ENCODE data around the gene ZNFX1.
"Not testable (repeated sequence)": the region's sequence is repeated elsewhere in the genome, so short reads cannot be mapped to it uniquely, and the experiment has no call there.

ZNFX1 gene

GRCh38 chr20:49247169-49247723, 30.6 kb downstream of the ZNFX1 start:
- no peak for DNase-seq

DNA sequence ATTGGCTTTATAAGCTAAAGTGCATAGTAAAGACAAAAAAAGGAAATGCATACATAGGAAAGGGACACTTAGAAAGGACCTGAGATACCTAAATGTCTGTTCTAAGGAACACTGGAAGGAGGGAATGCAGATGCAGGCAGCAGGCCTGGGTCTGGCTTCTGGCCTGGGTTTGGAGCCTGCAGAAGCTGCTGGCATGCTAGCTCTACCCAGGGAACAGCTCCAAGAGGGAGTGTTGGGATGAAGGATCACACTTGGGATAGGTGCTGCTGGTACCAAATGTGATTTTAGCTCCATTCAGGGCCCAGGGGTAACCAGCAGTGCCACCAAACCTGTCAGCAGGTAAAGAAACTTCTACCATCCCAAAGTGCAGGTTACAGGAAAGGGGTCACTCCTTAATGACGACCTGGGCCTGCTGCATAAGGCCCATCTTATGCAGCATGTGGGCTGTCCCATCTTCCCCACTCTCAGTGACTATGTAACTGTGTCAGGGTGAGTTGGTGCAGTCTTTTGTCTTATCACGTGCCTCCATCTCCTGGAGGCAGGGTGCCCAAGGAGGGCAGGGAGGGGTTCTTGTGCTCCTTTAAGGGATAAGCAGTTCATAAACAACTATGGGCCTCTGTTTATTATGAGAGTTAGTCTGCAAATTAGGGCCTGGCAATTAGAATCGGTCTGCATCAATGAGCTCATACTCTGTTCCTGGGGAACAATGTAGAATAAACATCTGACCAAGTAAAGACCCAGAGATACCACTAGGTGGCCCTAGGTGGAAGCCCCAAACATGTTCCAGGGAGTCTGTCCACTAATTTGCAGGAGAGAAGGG, 31.7 kb downstream of the ZNFX1 start:
- peak; percentile 57 for DNase-seq

DNA sequence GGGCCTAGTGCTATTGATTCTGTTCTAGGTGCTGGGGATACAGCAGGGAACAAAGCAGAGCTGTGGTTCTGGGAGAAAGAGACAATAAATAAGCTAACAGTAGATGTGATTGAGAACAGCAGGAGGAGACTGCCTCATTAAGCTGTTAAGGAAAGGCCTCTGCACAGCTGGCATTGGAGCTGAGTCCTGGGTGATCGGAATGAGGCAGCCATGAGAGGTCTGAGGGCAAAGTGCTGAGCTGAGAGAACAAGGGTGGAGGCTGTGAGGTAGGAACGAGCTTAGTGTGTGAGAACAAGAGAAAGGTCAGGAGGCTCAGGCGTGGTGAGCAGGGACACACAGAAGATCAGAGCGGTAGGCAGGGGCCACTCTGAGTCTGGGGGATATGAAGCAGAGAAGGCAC, 40.3 kb downstream of the ZNFX1 start:
- peak; percentile 32 for DNase-seq

DNA sequence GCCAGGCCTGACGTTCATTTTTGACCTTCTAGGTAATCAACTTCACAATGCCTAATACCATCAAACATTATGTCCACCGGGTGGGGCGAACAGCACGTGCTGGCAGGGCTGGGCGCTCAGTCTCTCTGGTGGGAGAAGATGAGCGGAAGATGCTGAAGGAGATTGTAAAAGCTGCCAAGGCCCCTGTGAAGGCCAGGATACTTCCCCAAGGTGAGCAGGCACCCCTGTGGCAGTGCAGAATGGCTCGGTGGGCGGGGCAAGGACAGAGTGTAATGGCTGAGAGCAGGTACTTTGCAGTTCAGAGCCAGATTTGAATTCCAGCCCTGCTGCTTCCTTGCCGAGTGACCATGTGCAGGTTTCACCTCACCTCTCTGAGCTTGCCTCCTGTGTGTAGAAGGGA, 41.6 kb downstream of the ZNFX1 start:
- DNase-seq: no peak

DNA sequence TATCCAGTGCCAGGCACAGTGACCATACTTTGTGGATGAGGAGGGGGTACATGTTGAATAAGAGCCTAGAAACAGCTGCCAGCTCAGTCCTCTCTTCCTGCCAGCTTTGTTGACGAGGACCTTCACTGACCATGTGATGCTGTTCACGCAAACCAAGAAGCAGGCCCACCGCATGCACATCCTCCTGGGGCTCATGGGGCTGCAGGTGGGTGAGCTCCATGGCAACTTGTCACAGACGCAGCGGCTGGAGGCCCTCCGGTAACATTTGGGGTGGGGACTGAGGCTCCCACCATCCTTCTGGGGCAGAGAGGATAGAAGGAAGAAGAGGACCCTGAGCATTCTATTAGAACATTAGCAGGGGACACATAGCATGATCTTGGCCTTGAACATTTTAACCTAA, 43.0 kb downstream of the ZNFX1 start:
- no peak for DNase-seq

GRCh38 chr20:49233226-49233625, 44.6 kb downstream of the ZNFX1 start:
- no peak for DNase-seq

GRCh38 chr20:49231471-49231870, 46.4 kb downstream of the ZNFX1 start:
- DNase-seq: no peak

GRCh38 chr20:49230561-49231133, 47.2 kb downstream of the ZNFX1 start:
- DNase-seq: peak; percentile 34

DNA sequence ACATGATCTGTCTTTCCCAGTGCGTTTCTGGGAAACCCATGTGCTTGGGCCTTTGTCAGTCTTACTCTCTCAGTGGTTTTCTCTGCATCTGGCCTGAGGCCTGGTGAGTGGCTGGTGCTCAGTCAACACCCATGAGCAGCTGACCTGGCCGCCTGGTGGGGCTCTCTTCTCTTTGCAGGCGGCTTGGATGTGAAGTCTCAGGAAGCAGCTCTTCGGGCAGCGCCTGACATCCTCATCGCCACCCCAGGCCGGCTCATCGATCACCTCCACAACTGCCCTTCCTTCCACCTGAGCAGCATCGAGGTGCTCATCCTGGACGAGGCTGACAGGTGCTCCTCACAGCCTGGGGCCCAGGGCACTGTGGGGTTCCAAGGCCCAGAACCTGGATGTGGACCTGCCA, 47.8 kb downstream of the ZNFX1 start:
- DNase-seq: no peak

DNA sequence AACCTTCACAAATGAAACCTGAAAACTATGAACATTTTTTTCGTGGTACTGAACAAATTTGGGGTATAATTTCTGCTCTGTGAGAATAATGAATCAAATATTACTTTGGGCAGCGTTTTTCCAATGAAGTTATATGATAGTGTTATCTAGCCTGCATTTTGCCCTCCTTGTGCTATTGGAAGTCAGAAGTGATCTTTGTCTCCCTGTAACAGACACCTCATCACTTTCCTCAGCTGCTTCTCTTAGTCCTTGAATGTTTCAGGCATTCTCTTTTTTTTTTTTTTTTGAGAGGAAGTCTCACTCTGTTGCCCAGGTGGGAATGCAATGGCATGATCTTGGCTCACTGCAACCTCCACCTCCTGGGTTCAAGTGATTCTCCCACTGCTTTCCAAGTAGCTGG, 48.5 kb downstream of the ZNFX1 start:
- DNase-seq: no peak

DNA sequence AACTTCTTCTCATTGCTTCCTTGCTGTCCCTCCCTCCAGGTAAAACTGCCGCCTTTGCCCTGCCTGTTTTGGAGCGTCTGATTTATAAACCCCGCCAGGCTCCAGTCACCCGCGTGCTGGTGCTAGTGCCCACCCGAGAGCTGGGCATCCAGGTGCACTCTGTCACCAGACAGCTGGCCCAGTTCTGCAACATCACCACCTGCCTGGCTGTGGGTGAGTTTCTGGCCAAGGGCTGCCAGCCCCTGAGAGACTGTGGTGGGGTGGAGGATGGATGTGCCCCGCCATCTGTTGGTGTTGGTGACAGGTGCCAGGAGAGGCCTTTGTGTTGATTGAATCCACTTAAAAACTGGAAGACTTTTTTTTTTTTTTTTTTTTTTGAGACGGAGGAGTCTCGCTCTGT, 49.2 kb downstream of the ZNFX1 start:
- DNase-seq: peak; percentile 70

DNA sequence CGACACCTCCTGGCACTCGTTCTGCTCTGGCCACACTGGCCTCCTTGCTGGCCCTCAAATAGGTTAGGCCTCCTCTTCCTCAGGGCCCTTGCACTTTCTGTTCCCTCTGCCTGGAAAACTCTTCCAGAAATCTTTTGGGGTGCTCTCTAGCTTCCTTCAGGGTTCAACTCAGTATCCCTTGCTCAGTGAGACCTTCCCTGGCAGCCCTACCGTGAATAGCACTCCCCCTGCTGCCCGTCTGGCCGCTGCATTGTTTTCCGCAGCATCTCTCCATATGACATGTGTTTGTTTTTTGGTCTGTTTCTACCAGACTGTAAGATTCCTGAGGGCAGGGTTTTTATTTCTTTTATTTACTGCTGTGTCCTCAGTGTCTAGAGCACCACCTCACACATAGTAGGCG, 52.0 kb downstream of the ZNFX1 start:
- DNase-seq: no peak

DNA sequence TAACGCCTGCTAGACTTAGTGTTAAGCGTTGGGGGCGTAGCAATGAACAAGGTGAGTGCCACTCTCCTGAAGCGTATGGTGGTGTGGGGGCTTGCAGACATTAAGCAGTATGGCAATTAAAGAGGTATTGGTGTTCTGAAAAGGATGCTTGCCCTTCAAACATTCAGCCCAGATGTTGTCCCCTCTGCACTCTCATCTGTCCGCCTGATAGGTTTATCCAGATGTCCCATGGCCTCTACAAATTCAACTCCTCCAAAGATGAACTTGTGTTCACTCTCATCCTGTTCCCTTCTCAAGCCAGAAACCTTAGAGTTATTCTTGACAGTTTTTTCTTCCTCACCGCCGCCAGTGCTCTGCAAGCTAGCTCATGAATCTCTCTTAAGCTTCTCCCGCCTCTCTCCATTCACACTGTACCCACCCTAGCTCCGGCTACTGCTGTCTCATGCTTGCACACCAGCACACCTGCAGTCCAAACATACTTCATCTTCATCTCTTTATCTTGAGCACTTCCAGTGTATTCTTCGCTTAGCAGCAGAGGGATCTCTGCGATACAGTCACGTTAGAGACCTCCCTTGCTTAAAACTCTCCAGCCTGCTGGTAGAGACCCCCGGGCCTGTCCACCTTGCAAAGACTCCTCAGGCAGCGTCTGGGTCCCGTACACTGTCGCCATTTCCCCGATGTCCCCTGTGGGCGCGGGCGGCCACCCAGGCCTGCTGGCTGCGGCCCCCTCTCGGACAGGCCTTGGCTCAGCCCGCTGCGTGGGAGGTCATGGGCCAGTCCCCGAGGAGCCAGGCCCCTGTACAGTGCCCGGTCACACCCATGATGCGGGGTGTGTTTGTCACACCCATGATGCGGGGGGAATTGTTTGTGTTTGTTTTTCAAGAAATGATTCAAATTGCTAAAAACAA, 57.7 kb downstream of the ZNFX1 start:
- DNase-seq: no peak

DNA sequence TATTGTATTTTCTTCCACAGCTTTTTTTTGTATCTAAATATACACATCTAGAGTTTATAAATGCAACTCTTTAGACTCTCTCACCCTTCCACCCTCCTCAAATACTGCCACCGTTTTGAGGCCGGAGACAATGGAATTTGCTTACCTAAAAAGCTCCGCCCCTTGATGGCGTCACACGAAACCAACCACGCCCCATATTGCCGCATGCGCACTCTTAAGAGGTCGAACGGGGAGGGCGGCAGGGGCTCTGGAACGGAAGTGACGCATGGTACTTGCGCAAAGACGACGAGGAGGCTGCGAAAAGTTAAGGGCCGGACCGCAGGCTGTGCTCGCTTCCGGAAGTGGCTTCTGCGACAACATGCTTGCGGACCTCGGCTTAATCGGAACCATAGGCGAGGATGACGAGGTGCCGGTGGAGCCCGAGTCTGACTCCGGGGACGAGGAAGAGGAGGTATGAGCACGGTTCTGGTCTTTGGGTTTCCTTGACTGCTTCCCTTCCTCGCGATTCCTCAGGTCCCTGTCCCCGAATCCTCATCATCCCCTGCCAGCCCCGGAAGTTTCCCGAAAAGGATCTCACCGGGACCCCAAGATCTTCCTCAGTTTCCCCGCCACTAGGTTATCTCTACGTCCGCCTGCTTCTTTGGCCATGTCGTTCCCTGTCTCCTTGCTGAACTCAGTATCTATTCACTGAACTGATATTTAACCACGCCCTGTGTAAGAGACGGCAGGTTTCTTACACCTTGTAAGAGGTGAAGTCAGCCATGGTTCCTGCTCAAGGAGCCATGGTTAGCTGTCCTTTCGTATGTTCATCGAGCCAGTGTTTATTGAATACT, 58.5 kb downstream of the ZNFX1 start, which contains the start of gene DDX27:
Gene DDX27, plus strand, starts transcription at position 326 of the 833 bp plus-strand sequence. Its CDS starts 33 bp downstream, at position 359.
- peak; percentile 95 for DNase-seq

- not testable (repeated sequence) for DNase-seq
These were observed 59.1 kb downstream of the ZNFX1 start for GRCh38 chr20:49218739-49219090.

DNA sequence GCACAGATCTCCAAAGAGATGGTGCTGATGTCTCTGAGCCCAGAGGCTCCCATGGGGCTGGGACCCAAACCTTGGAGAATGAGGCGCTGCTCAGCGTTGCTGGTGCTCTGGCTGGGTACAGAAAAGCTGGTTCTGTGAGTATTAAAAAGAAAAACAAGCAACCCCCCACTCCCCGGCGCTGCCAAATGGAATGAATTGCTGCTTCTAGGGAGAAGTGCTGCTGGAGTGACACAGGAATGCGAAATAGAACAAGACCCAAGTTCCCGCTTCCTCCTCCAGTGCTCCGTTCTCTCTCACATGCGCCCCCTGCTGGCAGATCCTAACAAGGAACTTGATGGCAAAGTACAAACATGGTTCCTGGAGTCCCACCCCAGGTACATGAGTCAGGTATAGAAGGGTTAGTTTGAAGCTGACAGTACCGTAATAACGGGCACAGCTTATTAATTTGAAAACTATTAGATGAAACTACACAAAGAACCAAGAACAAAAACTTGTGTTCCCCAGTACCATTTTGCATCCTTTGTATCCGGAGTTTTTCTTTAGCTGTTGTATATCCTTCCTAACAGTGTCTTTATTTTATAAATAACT, 60.8 kb downstream of the ZNFX1 start:
- peak; percentile 68 for DNase-seq

DNA sequence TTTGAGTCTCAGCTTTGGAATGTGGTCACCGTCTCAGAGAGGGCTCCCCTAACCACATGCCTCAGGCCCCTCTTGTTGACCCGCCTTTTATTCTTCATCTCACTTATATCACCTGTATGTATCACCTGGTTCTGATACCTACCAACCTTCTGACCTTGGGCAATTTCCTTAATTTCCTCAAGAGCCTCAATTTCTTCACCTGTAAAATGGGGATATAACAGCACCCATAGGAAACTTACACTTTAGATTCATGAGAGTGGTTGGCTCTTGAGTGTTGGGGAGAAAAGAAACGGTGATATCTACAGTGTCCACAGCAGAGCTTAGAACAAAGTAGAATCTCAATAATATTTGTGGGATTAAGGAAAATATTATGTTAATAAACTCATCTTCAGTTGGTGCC, 62.6 kb downstream of the ZNFX1 start:
- no peak for DNase-seq

GRCh38 chr20:49214571-49214970, 63.3 kb downstream of the ZNFX1 start:
- no peak for DNase-seq

DNA sequence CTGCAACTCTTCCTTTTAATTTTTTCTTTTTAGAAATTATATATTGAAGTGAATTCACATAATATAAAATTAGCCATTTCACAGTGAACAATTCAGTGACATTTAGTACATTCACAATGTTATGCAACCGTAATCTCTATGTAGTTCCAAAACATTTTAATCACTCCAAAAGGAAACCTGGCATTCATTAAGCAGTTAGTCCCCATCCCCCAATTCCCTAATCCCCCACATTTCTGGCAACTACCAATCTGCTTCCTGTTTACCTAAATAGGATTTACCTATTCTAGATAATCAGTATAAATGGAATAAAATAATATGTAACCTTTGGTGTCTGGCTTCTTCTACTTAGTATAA, 67.1 kb downstream of the ZNFX1 start:
- no peak for DNase-seq

- no peak for DNase-seq
These were observed 67.6 kb downstream of the ZNFX1 start for GRCh38 chr20:49210101-49210756.

GRCh38 chr20:49207076-49207475, 70.8 kb downstream of the ZNFX1 start:
- DNase-seq: no peak

DNA sequence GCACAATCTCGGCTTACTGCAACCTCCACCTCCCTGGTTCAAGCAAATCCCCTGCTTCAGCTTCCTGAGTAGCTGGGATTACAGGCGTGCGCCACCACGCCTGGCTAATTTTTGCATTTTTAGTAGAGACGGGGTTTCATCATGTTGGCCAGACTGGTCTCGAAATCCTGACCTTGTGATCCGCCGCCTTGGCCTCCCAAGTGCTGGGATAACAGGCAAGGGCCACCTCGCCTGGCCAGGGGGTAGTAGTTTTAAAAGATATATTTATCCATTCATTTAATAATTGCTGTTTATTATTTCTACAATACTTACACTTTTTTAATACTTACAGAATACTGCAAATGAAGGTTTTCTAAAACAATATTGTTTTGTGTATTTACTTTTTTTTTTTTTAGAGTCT, 74.1 kb downstream of the ZNFX1 start:
- DNase-seq: no peak

Measured in NCI-H1694 treated with DMSO at 0.1 percent for 48 hours (cell line).